Fibroblast of skin of right biceps (primary cell): ENCODE measurements around the gene CIROP.

Experiments
- DNase-seq: peaks from one replicate; pipeline ENCODE4 v3.0.0-alpha.2; 2013

The CIROP gene

GRCh38 chr14:23104591-23105347 lies at the start of gene CIROP:
Gene CIROP (minus strand): TSS chr14:23104989. CDS start chr14:23104920, 69 bp downstream.
- no peak for DNase-seq

GRCh38 chr14:23153851-23154796 lies 49.3 kb upstream of the CIROP start:
- peak; percentile 91 for DNase-seq

GRCh38 chr14:23151342-23151741 lies 46.6 kb upstream of the CIROP start:
- DNase-seq, result no peak

GRCh38 chr14:23149745-23150144 lies 45.0 kb upstream of the CIROP start:
- DNase-seq, result no peak

GRCh38 chr14:23148591-23149249 lies 43.9 kb upstream of the CIROP start:
- peak; percentile 45 for DNase-seq

- peak; percentile 61 for DNase-seq
Observed at GRCh38 chr14:23147676-23148075, 42.9 kb upstream of the CIROP start.

GRCh38 chr14:23146980-23147379 lies 42.2 kb upstream of the CIROP start:
- no peak for DNase-seq

- DNase-seq, result no peak
Observed at GRCh38 chr14:23146351-23146910, 41.6 kb upstream of the CIROP start.

GRCh38 chr14:23145794-23146350 lies 41.1 kb upstream of the CIROP start:
- no peak for DNase-seq

GRCh38 chr14:23143911-23144310 lies 39.1 kb upstream of the CIROP start:
- no peak for DNase-seq

- DNase-seq, result no peak
Observed at GRCh38 chr14:23142826-23143225, 38.0 kb upstream of the CIROP start.

GRCh38 chr14:23141706-23142444 lies 37.1 kb upstream of the CIROP start:
- DNase-seq, result no peak

- DNase-seq, result no peak
Observed at GRCh38 chr14:23140371-23140770, 35.6 kb upstream of the CIROP start.

- no peak for DNase-seq
Observed at GRCh38 chr14:23139874-23140273, 35.1 kb upstream of the CIROP start.

GRCh38 chr14:23137813-23138535 lies 33.2 kb upstream of the CIROP start:
- no peak for DNase-seq

- no peak for DNase-seq
Observed at GRCh38 chr14:23137192-23137812, 32.5 kb upstream of the CIROP start.

GRCh38 chr14:23136566-23137133 lies 31.9 kb upstream of the CIROP start:
- no peak for DNase-seq

- no peak for DNase-seq
Observed at GRCh38 chr14:23132970-23133369, 28.2 kb upstream of the CIROP start.

GRCh38 chr14:23131482-23131881 lies 26.7 kb upstream of the CIROP start:
- DNase-seq, result no peak

GRCh38 chr14:23130871-23131270 lies 26.1 kb upstream of the CIROP start:
- no peak for DNase-seq
